Muscle layer of colon (tissue), 2 donors: Measurements from ENCODE around the gene SMG6.
A peak's percentile ranks its signal among the peaks of the same experiment; 100 is the strongest.
"Not testable (repeated sequence)": the region's sequence is repeated elsewhere in the genome, so short reads cannot be mapped to it uniquely, and the experiment has no call there.

Experiments used
- H3K27ac ChIP-seq: one replicate; pipeline ENCODE4 v1.7.0; 2013; ENCODE audit warnings: low read depth, mild to moderate bottlenecking, low read length, moderate library complexity
- H3K27me3 ChIP-seq, 2 donors: one replicate each; pipeline ENCODE4 v1.7.0; 2013; ENCODE audit warnings: low read length in 2 of 2, mild to moderate bottlenecking in 2 of 2; ENCODE audit not compliant: insufficient read depth in 2 of 2, control insufficient read depth in 1 of 2
- H3K36me3 ChIP-seq: one replicate; pipeline ENCODE4 v1.7.0; 2013; ENCODE audit warnings: mild to moderate bottlenecking, low read length; ENCODE audit not compliant: insufficient read depth
- H3K4me1 ChIP-seq: one replicate; pipeline ENCODE4 v1.7.0; 2013; ENCODE audit warnings: mild to moderate bottlenecking, low read length; ENCODE audit not compliant: insufficient read depth
- H3K4me3 ChIP-seq, 2 donors: one replicate each; pipeline ENCODE4 v1.7.0; 2013; ENCODE audit warnings: low read length in 2 of 2, low read depth in 1 of 2, mild to moderate bottlenecking in 1 of 2, moderate library complexity in 1 of 2
- H3K9ac ChIP-seq: one replicate; pipeline ENCODE4 v1.7.0; 2013; ENCODE audit warnings: low read length
- H3K9me3 ChIP-seq: one replicate; pipeline ENCODE4 v1.7.0; 2013; ENCODE audit warnings: mild to moderate bottlenecking, low read length
- donor health status: abdominal sarcoma.
- donor health status: Adenocarcinoma of cecum.

The SMG6 gene

DNA sequence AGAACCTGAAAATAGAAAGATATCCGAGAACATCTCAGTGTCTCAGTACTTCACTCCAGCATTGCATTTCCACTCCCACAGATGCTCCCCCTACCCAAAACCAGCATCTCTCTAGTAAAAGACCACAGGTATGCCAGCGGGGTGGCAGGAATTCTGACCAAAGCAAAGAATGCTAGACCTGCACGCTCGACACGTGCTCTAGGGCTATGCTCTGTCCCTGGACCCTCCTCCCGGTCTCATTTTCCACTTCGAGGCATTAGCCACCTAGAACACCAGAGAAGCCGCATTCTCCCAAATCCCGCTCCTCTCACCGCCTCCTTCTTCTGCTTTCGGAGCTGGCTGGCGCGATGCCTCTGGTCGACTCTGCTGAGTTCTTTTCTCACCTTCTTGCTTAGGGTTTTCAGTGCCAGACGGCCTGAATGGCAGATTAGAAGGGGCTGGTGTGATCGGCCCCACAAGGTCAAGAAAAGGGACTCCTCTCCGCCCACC is 32.2 kb upstream of the SMG6 start:
- no peaks in the 10 kb centered on the region for H3K9me3 ChIP-seq
- peak overlapping the region; percentile 79 to 88 for H3K4me3 ChIP-seq
- peaks cover 37% of the 10 kb centered on the region for H3K36me3 ChIP-seq
- H3K27ac ChIP-seq: peak overlapping the region; percentile 21
- no peaks in the 10 kb centered on the region for H3K27me3 ChIP-seq
- peaks cover 11% of the 10 kb centered on the region for H3K4me1 ChIP-seq
- H3K9ac ChIP-seq: peak overlapping the region; percentile 22

DNA sequence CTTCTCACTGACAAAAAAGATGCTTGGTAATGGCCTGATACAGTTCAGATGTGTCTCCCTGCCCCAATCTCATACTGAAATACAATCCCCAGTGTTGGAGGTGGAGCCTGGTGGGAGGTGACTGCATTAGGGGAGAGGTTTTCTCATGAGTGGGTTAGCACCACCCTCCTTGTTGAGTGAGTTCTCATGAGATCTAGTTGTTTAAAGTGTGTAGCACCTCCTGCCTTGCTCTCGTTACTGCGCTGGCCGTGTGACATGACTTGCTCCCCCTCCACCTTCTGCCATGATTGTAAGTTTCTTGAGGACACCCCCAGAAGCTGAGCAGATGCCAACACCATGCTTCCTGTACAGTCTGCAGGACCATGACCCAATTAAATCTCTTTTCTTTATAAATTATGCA is 27.7 kb upstream of the SMG6 start:
- no peak overlapping the region for H3K27ac ChIP-seq
- H3K36me3 ChIP-seq: peaks cover 60% of the 10 kb centered on the region
- H3K27me3 ChIP-seq: no peaks in the 10 kb centered on the region
- no peak overlapping the region for H3K4me3 ChIP-seq
- H3K4me1 ChIP-seq: peaks cover 7% of the 10 kb centered on the region
- no peak overlapping the region for H3K9ac ChIP-seq
- no peaks in the 10 kb centered on the region for H3K9me3 ChIP-seq

DNA sequence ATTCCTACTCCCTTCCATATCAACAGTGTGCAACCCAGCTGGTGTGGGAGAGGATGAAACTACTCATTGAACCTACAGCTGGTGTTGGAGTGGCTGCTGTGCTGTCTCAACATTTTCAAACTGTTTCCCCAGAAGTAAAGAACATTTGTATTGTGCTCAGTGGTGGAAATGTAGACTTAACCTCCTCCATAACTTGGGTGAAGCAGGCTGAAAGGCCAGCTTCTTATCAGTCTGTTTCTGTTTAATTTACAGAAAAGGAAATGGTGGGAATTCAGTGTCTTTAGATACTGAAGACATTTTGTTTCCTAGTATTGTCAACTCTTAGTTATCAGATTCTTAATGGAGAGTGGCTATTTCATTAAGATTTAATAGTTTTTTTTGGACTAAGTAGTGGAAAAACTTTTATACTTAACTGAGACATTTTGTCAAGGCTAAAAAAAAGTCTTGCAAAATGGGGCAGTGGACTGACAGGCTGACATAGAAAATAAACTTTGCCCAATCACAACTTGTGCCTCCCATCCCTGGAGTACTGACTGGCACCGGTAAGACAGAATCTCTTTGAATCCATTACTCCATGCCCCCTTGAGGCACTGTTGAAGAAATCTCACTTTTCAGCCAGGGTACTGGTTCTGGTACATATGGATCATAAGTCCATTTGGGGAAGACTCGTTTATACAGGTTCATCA is 20.2 kb upstream of the SMG6 start:
- no peak overlapping the region for H3K9ac ChIP-seq
- no peaks in the 10 kb centered on the region for H3K27me3 ChIP-seq
- no peak overlapping the region for H3K27ac ChIP-seq
- no peaks in the 10 kb centered on the region for H3K4me1 ChIP-seq
- no peaks in the 10 kb centered on the region for H3K9me3 ChIP-seq
- peaks cover 40% of the 10 kb centered on the region for H3K36me3 ChIP-seq
- H3K4me3 ChIP-seq: no peak overlapping the region

DNA sequence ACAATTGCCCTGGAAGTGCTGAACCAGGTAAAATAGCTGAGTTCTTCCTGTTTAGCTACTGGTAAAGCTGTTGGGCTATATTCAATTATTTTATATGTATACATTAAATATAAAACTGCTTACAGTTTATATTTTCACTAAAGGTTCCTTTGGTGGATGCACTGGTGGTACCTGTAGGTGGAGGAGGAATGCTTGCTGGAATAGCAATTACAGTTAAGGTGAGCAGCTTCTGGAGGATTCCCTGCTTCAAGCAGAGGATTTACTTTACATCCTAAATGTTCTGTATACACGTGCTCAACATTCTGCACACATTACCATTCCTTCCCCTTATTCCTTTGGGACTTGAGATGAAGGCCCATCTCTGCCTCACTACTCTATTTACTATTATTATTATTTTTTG is 17.8 kb upstream of the SMG6 start:
- Histone ChIP-seq H3K9ac (no peak overlapping the region), H3K27me3 (no peaks in the 10 kb centered on the region), H3K4me1 (no peaks in the 10 kb centered on the region), H3K4me3 (no peak overlapping the region), H3K27ac (no peak overlapping the region), H3K36me3 (peaks cover 34% of the 10 kb centered on the region), H3K9me3 (no peaks in the 10 kb centered on the region)

DNA sequence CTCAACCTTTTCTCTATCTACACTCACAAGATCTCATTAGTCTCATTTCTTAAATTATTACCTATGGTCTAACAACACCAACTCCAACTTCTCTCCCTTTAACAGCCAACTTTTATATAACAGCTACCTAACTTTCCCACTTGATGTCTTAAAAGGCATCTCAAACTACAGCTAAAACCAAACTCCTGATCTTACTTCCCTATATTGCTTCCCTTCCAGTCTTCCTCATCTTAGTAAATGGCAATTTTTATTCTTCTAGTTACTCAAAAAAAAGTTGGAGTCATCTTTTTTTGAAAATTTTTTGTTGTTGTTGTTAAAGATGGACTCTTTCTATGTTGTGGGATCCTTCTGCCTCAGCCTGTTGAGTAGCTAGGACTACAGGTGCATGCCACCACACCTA is 15.5 kb upstream of the SMG6 start:
- Histone ChIP-seq H3K9me3 (no peaks in the 10 kb centered on the region), H3K4me3 (no peak overlapping the region), H3K27ac (no peak overlapping the region), H3K9ac (no peak overlapping the region), H3K27me3 (no peaks in the 10 kb centered on the region), H3K4me1 (no peaks in the 10 kb centered on the region), H3K36me3 (peaks cover 13% of the 10 kb centered on the region)

DNA sequence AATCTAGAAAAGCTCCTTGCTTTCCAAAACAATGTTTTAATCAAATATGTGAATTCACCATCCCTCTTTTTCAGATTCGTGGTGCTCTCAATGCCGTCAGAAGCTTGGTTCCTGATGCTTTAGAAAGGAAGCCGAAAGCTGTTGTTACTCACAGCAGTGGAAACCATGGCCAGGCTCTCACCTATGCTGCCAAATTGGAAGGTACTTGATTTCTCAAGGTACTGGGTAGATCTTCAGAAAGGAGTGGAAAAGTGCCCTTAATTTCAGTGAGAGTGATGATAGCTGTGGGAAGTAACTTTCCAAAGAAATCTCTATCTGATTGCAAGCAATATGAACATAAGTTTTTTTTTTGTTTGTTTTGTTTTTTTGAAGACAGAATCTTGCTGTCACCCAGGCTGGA is 14.2 kb upstream of the SMG6 start:
- Histone ChIP-seq H3K27ac (no peak overlapping the region), H3K4me3 (no peak overlapping the region), H3K9me3 (no peaks in the 10 kb centered on the region), H3K4me1 (no peaks in the 10 kb centered on the region), H3K27me3 (no peaks in the 10 kb centered on the region), H3K36me3 (peaks cover under 1% of the 10 kb centered on the region), H3K9ac (no peak overlapping the region)

DNA sequence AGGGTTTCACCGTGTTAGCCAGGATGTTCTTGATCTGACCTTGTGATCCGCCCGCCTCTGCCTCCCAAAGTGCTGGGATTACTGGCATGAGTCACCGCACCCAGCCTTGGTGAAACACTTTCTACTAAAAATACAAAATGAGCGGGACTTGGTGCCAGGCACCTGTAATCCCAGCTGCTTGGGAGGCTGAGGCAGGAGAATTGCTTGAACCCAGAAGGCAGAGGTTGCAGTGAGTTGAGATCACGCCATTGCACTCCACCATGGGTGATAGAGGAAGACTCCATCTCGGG is 13.3 kb upstream of the SMG6 start:
- not testable (repeated sequence) for H3K27me3 ChIP-seq, H3K36me3 ChIP-seq, H3K9ac ChIP-seq, H3K4me3 ChIP-seq, H3K27ac ChIP-seq, H3K4me1 ChIP-seq, H3K9me3 ChIP-seq

DNA sequence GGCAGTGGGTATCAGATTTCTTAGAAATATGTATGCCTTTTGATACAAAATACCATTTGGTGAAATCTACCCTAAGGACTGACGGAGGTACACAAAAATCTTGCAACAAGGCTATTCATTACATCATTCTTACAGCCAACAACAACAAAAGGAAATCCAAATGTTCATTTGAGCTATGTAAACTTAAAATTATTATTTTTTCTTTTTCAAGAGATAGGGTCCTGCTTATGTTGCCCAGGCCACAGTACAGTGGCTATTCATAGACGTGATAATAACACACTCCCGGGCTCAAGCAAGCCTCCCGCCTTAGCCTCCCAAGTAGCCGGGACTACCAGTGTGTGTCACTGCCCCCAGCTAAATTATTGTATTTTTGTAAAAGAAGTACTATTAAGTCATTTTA is 9.2 kb upstream of the SMG6 start:
- no peak overlapping the region for H3K4me3 ChIP-seq
- no peaks in the 10 kb centered on the region for H3K36me3 ChIP-seq
- no peaks in the 10 kb centered on the region for H3K9me3 ChIP-seq
- no peak overlapping the region for H3K27ac ChIP-seq
- H3K27me3 ChIP-seq: no peaks in the 10 kb centered on the region
- no peaks in the 10 kb centered on the region for H3K4me1 ChIP-seq
- H3K9ac ChIP-seq: no peak overlapping the region

DNA sequence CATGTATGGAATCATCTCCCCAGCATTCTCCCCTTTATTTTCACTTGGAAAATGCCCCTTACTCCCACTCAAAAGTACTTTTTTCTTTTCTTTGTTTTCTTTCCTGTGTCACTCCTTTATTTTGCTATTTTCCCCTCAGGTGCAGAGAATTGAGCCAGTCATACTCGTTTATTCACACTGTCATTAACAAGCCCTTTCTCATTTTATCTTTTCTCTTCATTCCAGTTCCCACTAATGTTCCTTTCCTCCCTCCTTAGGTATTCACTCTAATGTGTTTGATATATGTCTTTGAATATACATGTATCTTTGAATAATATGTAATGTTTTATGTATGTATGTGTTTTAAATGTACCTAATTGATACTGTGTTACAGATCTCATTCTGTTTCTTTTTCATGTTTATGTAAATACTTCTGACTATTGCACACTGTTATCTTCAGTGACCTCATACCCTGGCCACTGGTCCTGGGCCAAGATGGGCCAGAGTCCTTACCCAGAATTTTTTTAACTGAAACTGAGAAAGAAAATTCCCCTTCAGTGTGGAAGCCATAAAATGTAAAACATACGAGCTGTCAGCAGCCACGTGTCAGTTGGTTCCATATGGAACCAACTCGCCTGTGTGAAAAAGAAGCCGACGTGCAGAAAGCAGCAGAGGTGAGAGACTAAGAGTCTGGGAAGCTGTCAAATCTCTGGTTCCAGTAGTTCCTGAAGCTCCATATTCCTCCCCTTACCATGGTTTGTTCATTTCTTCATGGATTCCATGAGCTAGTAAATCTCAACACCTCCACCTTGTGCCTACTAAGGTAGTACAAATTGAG is 6.0 kb upstream of the SMG6 start:
- Histone ChIP-seq H3K4me3 (no peak overlapping the region), H3K4me1 (no peaks in the 10 kb centered on the region), H3K36me3 (no peaks in the 10 kb centered on the region), H3K27ac (no peak overlapping the region), H3K9me3 (no peaks in the 10 kb centered on the region), H3K27me3 (no peaks in the 10 kb centered on the region), H3K9ac (no peak overlapping the region)

DNA sequence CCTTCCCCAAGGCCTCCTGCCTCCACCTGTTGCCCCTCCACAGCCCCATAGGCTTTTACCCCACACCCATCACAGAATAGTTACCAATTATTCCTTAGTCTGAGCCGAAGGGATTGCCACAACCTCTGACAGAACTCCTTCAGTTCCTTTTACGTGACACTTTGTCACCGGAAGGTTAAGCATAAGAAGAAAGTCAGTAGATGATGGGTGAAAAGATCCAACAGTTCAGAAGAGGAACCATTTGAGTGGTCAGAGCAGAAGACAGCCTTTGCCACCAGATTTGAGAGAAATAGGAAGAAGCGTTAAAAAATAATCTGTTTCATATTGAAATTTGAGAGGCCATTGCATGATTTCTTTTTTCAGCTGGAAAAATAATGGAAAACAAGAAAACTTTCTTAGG is 1.3 kb upstream of the SMG6 start:
- Histone ChIP-seq H3K27me3 (no peaks in the 10 kb centered on the region), H3K9ac (no peak overlapping the region), H3K27ac (no peak overlapping the region), H3K4me1 (peaks cover 18% of the 10 kb centered on the region), H3K4me3 (no peak overlapping the region), H3K9me3 (no peaks in the 10 kb centered on the region), H3K36me3 (peaks cover 4% of the 10 kb centered on the region)

DNA sequence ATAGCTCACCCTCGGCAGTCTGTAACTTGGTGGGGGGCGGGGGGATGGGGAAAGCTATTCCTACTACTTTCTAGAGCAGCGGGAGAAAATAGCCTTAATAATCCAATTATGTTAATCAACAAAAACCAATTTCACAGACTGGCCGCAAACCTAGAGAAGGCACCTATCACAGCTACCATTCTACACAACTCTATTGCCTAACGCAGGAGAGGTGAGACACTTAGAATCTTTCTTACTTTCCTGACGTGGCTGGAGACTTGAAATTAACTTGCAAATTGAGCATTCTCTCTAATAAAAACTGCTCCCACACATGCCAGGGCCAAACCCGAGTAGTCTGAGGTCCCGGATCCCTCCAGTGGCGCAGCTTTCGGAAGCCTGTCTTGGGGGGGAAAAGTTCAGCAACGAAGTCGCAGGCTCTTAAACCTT is 794 bp downstream of the SMG6 start:
- Histone ChIP-seq H3K4me1 (peaks cover 18% of the 10 kb centered on the region), H3K9me3 (no peaks in the 10 kb centered on the region), H3K4me3 (peak overlapping the region; percentile 78 to 93), H3K9ac (peak overlapping the region; percentile 86), H3K27ac (peak overlapping the region; percentile 84), H3K27me3 (no peaks in the 10 kb centered on the region), H3K36me3 (peaks cover 22% of the 10 kb centered on the region)

DNA sequence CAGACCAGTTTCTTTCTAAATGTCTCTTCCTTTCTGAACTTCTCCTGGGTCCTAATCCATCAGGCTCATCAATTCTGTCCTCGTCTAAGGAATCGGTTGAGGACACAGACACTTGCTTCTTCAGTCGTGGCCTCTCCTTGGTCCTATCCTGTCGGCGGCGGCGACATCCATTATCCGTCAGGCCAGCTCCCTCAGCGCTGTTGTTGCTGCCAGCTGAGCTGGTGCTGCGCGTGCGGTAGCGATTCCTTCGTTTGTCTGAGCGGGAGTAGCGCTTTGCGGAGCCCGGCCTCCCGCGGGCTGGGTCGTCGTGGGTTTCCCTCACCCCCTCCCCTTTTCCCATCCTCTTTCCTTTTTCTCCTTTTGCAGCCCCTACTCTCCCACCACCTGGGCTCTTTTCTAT is 3.8 kb downstream of the SMG6 start:
- peaks cover 50% of the 10 kb centered on the region for H3K36me3 ChIP-seq
- no peak overlapping the region for H3K27ac ChIP-seq
- H3K9me3 ChIP-seq: no peaks in the 10 kb centered on the region
- H3K4me1 ChIP-seq: peaks cover 18% of the 10 kb centered on the region
- H3K27me3 ChIP-seq: no peaks in the 10 kb centered on the region
- no peak overlapping the region for H3K4me3 ChIP-seq
- no peak overlapping the region for H3K9ac ChIP-seq
